IMR-90 (cell line): Measurements from ENCODE around the gene TRPM1. TPM values are rescaled to one million over a fixed set of nuclear protein-coding genes. Genes with fewer than 3 reads are reported as not detected.

Source experiments
- ATAC-seq: fragments of 200-7000 bp; cut with Tn5 transposase; 2 replicates; pipeline ENCODE4 v1.9.1; 2020; ENCODE audit warnings: low read depth, mild to moderate bottlenecking, moderate library complexity
- BruUV-seq: library from RNA; stranded (reverse); fragments of 400-500 nt; replicated peaks from 2 replicates; lab custom pipeline; 2021; lab: Mats Ljungman, UMichigan
- CTCF ChIA-PET: fragments of 300-600 bp; formaldehyde crosslinking; extraction: SDS; loops from one replicate; lab custom pipeline; 2021; ENCODE audit warnings: antibody characterized with exemption; lab: Yijun Ruan, JAX
- POLR2A ChIA-PET: fragments of 300-600 bp; sonication (Branson Sonifier 250); formaldehyde crosslinking; loops from one replicate; lab custom pipeline; 2022; ENCODE audit warnings: antibody characterized with exemption; ENCODE audit not compliant: unreplicated experiment; lab: Charles Lee
- DNase-seq: peaks from one replicate; pipeline ENCODE4 v3.0.0; 2013
- H2AFZ ChIP-seq: replicated peaks from 2 replicates; pipeline ENCODE3; 2013; ENCODE audit warnings: low read length, mild to moderate bottlenecking; ENCODE audit not compliant: poor library complexity
- H2AK5ac ChIP-seq: 2 replicates; pipeline ENCODE4 v1.6.1; 2013; ENCODE audit warnings: low read depth, low read length, inconsistent platforms
- H2AK9ac ChIP-seq: replicated peaks from 2 replicates; pipeline ENCODE3; 2013; ENCODE audit warnings: mild to moderate bottlenecking, low read depth, low read length, moderate library complexity; ENCODE audit not compliant: poor library complexity
- H2BK120ac ChIP-seq: 2 replicates; pipeline ENCODE4 v1.6.1; 2013; ENCODE audit warnings: low read depth, low read length, inconsistent platforms
- H2BK15ac ChIP-seq: 3 replicates; pipeline ENCODE4 v1.6.1; 2013; ENCODE audit warnings: low read depth, low read length, inconsistent platforms
- H2BK20ac ChIP-seq: 2 replicates; pipeline ENCODE4 v1.6.1; 2013; ENCODE audit warnings: low read depth, mild to moderate bottlenecking, inconsistent platforms, low read length, moderate library complexity
- H2BK5ac ChIP-seq: 2 replicates; pipeline ENCODE4 v1.6.1; 2013; ENCODE audit warnings: mild to moderate bottlenecking, low read depth, low read length, inconsistent platforms; ENCODE audit not compliant: poor library complexity, severe bottlenecking
- H3K14ac ChIP-seq: replicated peaks from 2 replicates; pipeline ENCODE4 v1.6.1; 2013; ENCODE audit warnings: low read depth, low read length, inconsistent platforms
- H3K18ac ChIP-seq: 2 replicates; pipeline ENCODE4 v1.6.1; 2013; ENCODE audit warnings: low read depth, low read length, control low read depth
- H3K23ac ChIP-seq: 2 replicates; pipeline ENCODE4 v1.6.1; 2013; ENCODE audit warnings: low read depth, low read length, inconsistent platforms
- H3K27ac ChIP-seq: 2 replicates; pipeline ENCODE4 v1.5.1; 2013; ENCODE audit warnings: mild to moderate bottlenecking, control low read depth, low read length; ENCODE audit not compliant: insufficient read depth
- H3K27me3 ChIP-seq: 2 replicates; pipeline ENCODE4 v1.6.1; 2013; ENCODE audit warnings: low read length; ENCODE audit not compliant: control insufficient read depth, insufficient read depth
- H3K36me3 ChIP-seq: 2 replicates; pipeline ENCODE4 v1.6.1; 2013; ENCODE audit warnings: low read length, mixed read lengths; ENCODE audit not compliant: control insufficient read depth, insufficient read depth
- H3K4ac ChIP-seq: 2 replicates; pipeline ENCODE4 v1.6.1; 2013; ENCODE audit warnings: low read depth, low read length, inconsistent platforms
- H3K4me1 ChIP-seq: 2 replicates; pipeline ENCODE4 v1.6.1; 2013; ENCODE audit warnings: low read length, mixed read lengths; ENCODE audit not compliant: control insufficient read depth, insufficient read depth
- H3K4me2 ChIP-seq: 2 replicates; pipeline ENCODE4 v1.6.1; 2013; ENCODE audit warnings: low read depth, mild to moderate bottlenecking, control low read depth, low read length, moderate library complexity
- H3K4me3 ChIP-seq: 2 replicates; pipeline ENCODE4 v1.5.1; 2013; ENCODE audit warnings: low read depth, mild to moderate bottlenecking, control low read depth, low read length, moderate library complexity; ENCODE audit not compliant: insufficient read depth
- H3K56ac ChIP-seq: 2 replicates; pipeline ENCODE4 v1.6.1; 2013; ENCODE audit warnings: low read length, inconsistent platforms; ENCODE audit not compliant: insufficient read depth; ENCODE audit errors: extremely low read depth
- H3K79me1 ChIP-seq, 2 experiments: 2 replicates each; pipeline ENCODE4 v1.6.1; 2013; ENCODE audit warnings: low read length in 2 of 2, inconsistent platforms in 1 of 2, low read depth in 1 of 2
- H3K9ac ChIP-seq: 2 replicates; pipeline ENCODE4 v1.6.1; 2013; ENCODE audit warnings: low read depth, low read length, control low read depth
- H3K9me1 ChIP-seq: 2 replicates; pipeline ENCODE4 v1.6.1; 2013; ENCODE audit warnings: low read length, inconsistent platforms; ENCODE audit not compliant: insufficient read depth
- H3K9me3 ChIP-seq: 2 replicates; pipeline ENCODE4 v1.6.1; 2013; ENCODE audit warnings: low read length; ENCODE audit not compliant: control insufficient read depth, insufficient read depth
- H4K20me1 ChIP-seq: 2 replicates; pipeline ENCODE4 v1.6.1; 2013; ENCODE audit warnings: low read length, inconsistent platforms; ENCODE audit not compliant: insufficient read depth
- H4K5ac ChIP-seq: 2 replicates; pipeline ENCODE4 v1.6.1; 2013; ENCODE audit warnings: mild to moderate bottlenecking, low read depth, low read length, control low read depth
- H4K8ac ChIP-seq, 2 experiments: 2 replicates each; pipeline ENCODE4 v1.6.1; 2013; ENCODE audit warnings: low read depth in 2 of 2, low read length in 2 of 2, control low read depth in 1 of 2, inconsistent platforms in 1 of 2
- H4K91ac ChIP-seq: 2 replicates; pipeline ENCODE4 v1.6.1; 2013; ENCODE audit warnings: low read depth, low read length, inconsistent platforms; ENCODE audit not compliant: insufficient read depth
- BHLHE40 ChIP-seq: fragments of 150-350 bp; IDR thresholded peaks from 2 replicates; pipeline ENCODE4 v1.6.1; 2016; ENCODE audit warnings: mild to moderate bottlenecking, low read depth, low read length
- CEBPB ChIP-seq: IDR thresholded peaks from 2 replicates; pipeline ENCODE4 v1.6.1; 2012; ENCODE audit warnings: low read depth, low read length, improper control_type of control experiment
- CHD1 ChIP-seq: IDR thresholded peaks from 2 replicates; pipeline ENCODE4 v1.6.1; 2012; ENCODE audit warnings: low read depth, low read length, improper control_type of control experiment
- ELK1 ChIP-seq: fragments of 150-350 bp; IDR thresholded peaks from 2 replicates; pipeline ENCODE4 v1.6.1; 2016; ENCODE audit warnings: low read depth, mild to moderate bottlenecking, low read length, moderate library complexity, borderline replicate concordance
- FOS ChIP-seq: fragments of 150-350 bp; IDR thresholded peaks from 2 replicates; pipeline ENCODE4 v1.6.1; 2016; ENCODE audit warnings: low read depth, low read length
- MAFK ChIP-seq: IDR thresholded peaks from 2 replicates; pipeline ENCODE4 v1.6.1; 2012; ENCODE audit warnings: low read depth, low read length, improper control_type of control experiment
- MAZ ChIP-seq: IDR thresholded peaks from 2 replicates; pipeline ENCODE4 v1.6.1; 2012; ENCODE audit warnings: low read depth, mild to moderate bottlenecking, low read length, improper control_type of control experiment, moderate library complexity, borderline replicate concordance
- MXI1 ChIP-seq: IDR thresholded peaks from 2 replicates; pipeline ENCODE4 v1.6.1; 2012; ENCODE audit warnings: low read depth, mild to moderate bottlenecking, low read length, moderate library complexity, borderline replicate concordance
- NFE2L2 ChIP-seq: fragments of 150-350 bp; IDR thresholded peaks from 2 replicates; pipeline ENCODE4 v1.6.1; 2016; ENCODE audit warnings: low read depth, mild to moderate bottlenecking, low read length
- POLR2A ChIP-seq: IDR thresholded peaks from 2 replicates; pipeline ENCODE4 v1.6.1; 2012; ENCODE audit warnings: mild to moderate bottlenecking, low read depth, low read length
- RAD21 ChIP-seq: IDR thresholded peaks from 2 replicates; pipeline ENCODE4 v1.6.1; 2012; ENCODE audit warnings: low read length, improper control_type of control experiment
- RCOR1 ChIP-seq: IDR thresholded peaks from 2 replicates; pipeline ENCODE4 v1.6.1; 2012; ENCODE audit warnings: mild to moderate bottlenecking, low read length, improper control_type of control experiment; ENCODE audit not compliant: insufficient replicate concordance
- RFX5 ChIP-seq: IDR thresholded peaks from 2 replicates; pipeline ENCODE4 v1.8.0; 2012; ENCODE audit warnings: low read depth, mild to moderate bottlenecking, low read length, moderate library complexity
- SMC3 ChIP-seq: fragments of 150-350 bp; IDR thresholded peaks from 2 replicates; pipeline ENCODE4 v1.6.1; 2016; ENCODE audit warnings: low read depth, mild to moderate bottlenecking, antibody characterized with exemption, low read length, moderate library complexity
- USF2 ChIP-seq: fragments of 150-350 bp; IDR thresholded peaks from 2 replicates; pipeline ENCODE4 v1.6.1; 2017; ENCODE audit warnings: mild to moderate bottlenecking, antibody characterized with exemption, low read length, low read depth
- WGBS, 2 experiments: methylation state at CpG; one replicate each; pipeline versions ENCODE4 v1.1.5 to v1.1.7; 2013; ENCODE audit warnings: missing lambda C conversion rate in 2 of 2; ENCODE audit not compliant: insufficient read length in 1 of 2; ENCODE audit errors: extremely low coverage in 2 of 2; 5-methylcytosine and 5-hydroxymethylcytosine counted together
- dilution Hi-C: fragments of 300-500 bp; cut with HindIII; formaldehyde crosslinking; loops from one replicate; pipeline ENCODE4 v1.14.3; 2018; ENCODE audit warnings: low sequenced_read_pairs; ENCODE audit not compliant: unreplicated experiment
- in situ Hi-C: fragments of 300-500 bp; cut with MboI; formaldehyde crosslinking; loops from 3 replicates; pipeline ENCODE4 v1.14.3; 2019; ENCODE audit warnings: low sequenced_read_pairs, inconsistent platforms, mixed read lengths
- intact Hi-C: fragments of 100-400 bp; cut with micrococcal nuclease; formaldehyde crosslinking; loops from 2 replicates; pipeline ENCODE4 v1.10.0; 2022
- polyA plus RNA-seq, 3 experiments: library from polyadenylated mRNA; depleted of rRNA; stranded (reverse); fragments of >200 nt; gene quantifications; 2 replicates each; pipeline ENCODE4 v1.2.3, GENCODE V29; 2012; ENCODE audit warnings: low replicate concordance in 1 of 3
- total RNA-seq: library from RNA; depleted of rRNA; stranded (reverse); fragments of >200 nt; gene quantifications from 2 replicates; pipeline ENCODE4 v1.2.3, GENCODE V29; 2012
- TF ChIP-seq, protein P1 (sequence below): conservative IDR thresholded peaks from 2 replicates; pipeline ENCODE4 v1.5.1; 2012; ENCODE audit warnings: mild to moderate bottlenecking, low read depth, low read length, improper control_type of control experiment

Gene TRPM1
- total and polyA plus RNA-seq, 2 of the 4 experiments (the other 2 are of a cell fraction): not detected

GRCh38 chr15:31090766-31091165 lies 10.8 kb downstream of the TRPM1 start:
- WGBS, 2 experiments: 37% methylated on average over 2 of the region's 4 CpGs; no CpG with 5 or more reads in 1 of the 2 experiments

More at GRCh38 chr15:31090766-31091165, 10.8 kb downstream of the TRPM1 start:
- POLR2A ChIA-PET: no interaction called here
- Histone ChIP-seq H3K79me1 (no peaks in the 10 kb centered on the region), H3K23ac (no peak overlapping the region), H3K9ac (no peak overlapping the region), H4K20me1 (no peaks in the 10 kb centered on the region; the same call in 1 of the 2 replicates), H2BK120ac (no peak overlapping the region), H3K56ac (no peak overlapping the region), H2BK20ac (no peak overlapping the region), H4K91ac (no peak overlapping the region), H2AFZ (no peak overlapping the region), H2BK15ac (no peak overlapping the region), H4K5ac (no peak overlapping the region), H3K4ac (no peak overlapping the region), H3K14ac (no peak overlapping the region), H3K4me1 (peaks cover 9% of the 10 kb centered on the region), H3K27ac (no peak overlapping the region), H2AK9ac (no peak overlapping the region), H3K9me1 (no peaks in the 10 kb centered on the region), H3K18ac (no peak overlapping the region), H3K36me3 (no peaks in the 10 kb centered on the region), H2AK5ac (no peak overlapping the region), H3K27me3 (no peaks in the 10 kb centered on the region), H3K9me3 (peaks cover 2% of the 10 kb centered on the region; the same call in 1 of the 2 replicates), H3K4me3 (no peak overlapping the region), H4K8ac (no peak overlapping the region), H3K4me2 (no peak overlapping the region), H2BK5ac (no peak overlapping the region)
- in situ Hi-C loops (no loop called here), dilution Hi-C loops (no loop called here), intact Hi-C loops (no loop called here)
- BruUV-seq: no TSS peak
- DNase-seq (no peak), ATAC-seq (no peak)
- TF ChIP-seq POLR2A (no peak), MAZ (no peak), MXI1 (no peak), USF2 (no peak), CHD1 (no peak), RCOR1 (no peak), BHLHE40 (no peak), RFX5 (no peak), CEBPB (no peak), NFE2L2 (no peak), SMC3 (no peak), MAFK (no peak), ELK1 (no peak), RAD21 (no peak), FOS (no peak)
- TF ChIP-seq, protein P1, sequence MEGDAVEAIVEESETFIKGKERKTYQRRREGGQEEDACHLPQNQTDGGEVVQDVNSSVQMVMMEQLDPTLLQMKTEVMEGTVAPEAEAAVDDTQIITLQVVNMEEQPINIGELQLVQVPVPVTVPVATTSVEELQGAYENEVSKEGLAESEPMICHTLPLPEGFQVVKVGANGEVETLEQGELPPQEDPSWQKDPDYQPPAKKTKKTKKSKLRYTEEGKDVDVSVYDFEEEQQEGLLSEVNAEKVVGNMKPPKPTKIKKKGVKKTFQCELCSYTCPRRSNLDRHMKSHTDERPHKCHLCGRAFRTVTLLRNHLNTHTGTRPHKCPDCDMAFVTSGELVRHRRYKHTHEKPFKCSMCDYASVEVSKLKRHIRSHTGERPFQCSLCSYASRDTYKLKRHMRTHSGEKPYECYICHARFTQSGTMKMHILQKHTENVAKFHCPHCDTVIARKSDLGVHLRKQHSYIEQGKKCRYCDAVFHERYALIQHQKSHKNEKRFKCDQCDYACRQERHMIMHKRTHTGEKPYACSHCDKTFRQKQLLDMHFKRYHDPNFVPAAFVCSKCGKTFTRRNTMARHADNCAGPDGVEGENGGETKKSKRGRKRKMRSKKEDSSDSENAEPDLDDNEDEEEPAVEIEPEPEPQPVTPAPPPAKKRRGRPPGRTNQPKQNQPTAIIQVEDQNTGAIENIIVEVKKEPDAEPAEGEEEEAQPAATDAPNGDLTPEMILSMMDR: no peak
- CTCF ChIA-PET: no interaction called here
